Measurements from ENCODE around the gene MAT1A. TPM values are rescaled to one million over a fixed set of nuclear protein-coding genes. Genes with fewer than 3 reads are reported as not detected.
A peak's percentile ranks its signal among the peaks of the same experiment; 100 is the strongest.

Gene MAT1A
- total RNA-seq, 2 donors from 2014 or later, result 0.53 to 0.58 TPM

DNA sequence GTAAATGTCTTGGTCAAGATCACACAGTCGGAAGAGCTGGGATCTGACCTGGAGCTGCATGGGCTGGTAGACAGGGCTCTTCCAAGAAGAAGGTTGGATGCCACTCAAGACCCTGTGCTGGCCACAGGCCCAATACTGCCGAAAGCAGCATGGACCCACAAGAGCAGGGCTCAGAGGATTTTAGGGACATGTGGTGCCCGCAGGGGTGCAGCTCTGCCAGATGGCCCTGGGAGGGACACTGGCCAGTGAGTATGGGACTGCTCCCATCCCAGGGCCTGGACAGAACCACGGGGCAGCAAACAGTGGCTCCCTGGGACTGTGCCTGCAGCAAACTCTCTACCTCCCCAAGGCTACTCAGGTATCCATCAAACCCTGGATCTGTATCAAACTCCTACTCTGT, 12.4 kb downstream of the MAT1A start:
- H3K4me3 Mint-ChIP-seq, result no peak overlapping the region
- Histone ChIP-seq H3K4me1 (ENCODE audit: control insufficient read depth, insufficient read depth, low read length) (peaks cover 5% of the 10 kb centered on the region), H3K9ac (ENCODE audit: extremely low read depth, low read length, poor library complexity, severe bottlenecking) (no peak overlapping the region), H3K9me3 (ENCODE audit: control insufficient read depth, low read length) (no peaks in the 10 kb centered on the region), H3K4me3 (ENCODE audit: low read length) (no peak overlapping the region), H3K27me3 (ENCODE audit: control insufficient read depth, insufficient read depth, low read length, poor library complexity, severe bottlenecking) (no peaks in the 10 kb centered on the region), H3K36me3 (ENCODE audit: control insufficient read depth, insufficient read depth, low read length) (no peaks in the 10 kb centered on the region), H3K27ac (ENCODE audit: low read depth, low read length) (no peak overlapping the region)
- no peaks in the 10 kb centered on the region for H3K27me3 Mint-ChIP-seq (ENCODE audit: insufficient read depth)
- H3K36me3 Mint-ChIP-seq (ENCODE audit: low read depth), result no peaks in the 10 kb centered on the region
- whole genome bisulfite sequencing, 2 experiments (ENCODE audit: insufficient coverage in 1 of 2, insufficient read length in 1 of 2), result 93 to 96% methylated on average over 3 to 4 of the region's 4 CpGs
- DNase-seq, result peak; percentile 15
- TF ChIP-seq, protein P1, sequence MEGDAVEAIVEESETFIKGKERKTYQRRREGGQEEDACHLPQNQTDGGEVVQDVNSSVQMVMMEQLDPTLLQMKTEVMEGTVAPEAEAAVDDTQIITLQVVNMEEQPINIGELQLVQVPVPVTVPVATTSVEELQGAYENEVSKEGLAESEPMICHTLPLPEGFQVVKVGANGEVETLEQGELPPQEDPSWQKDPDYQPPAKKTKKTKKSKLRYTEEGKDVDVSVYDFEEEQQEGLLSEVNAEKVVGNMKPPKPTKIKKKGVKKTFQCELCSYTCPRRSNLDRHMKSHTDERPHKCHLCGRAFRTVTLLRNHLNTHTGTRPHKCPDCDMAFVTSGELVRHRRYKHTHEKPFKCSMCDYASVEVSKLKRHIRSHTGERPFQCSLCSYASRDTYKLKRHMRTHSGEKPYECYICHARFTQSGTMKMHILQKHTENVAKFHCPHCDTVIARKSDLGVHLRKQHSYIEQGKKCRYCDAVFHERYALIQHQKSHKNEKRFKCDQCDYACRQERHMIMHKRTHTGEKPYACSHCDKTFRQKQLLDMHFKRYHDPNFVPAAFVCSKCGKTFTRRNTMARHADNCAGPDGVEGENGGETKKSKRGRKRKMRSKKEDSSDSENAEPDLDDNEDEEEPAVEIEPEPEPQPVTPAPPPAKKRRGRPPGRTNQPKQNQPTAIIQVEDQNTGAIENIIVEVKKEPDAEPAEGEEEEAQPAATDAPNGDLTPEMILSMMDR (conservative IDR thresholded peaks at IDR 0.05), result no peak
- peaks cover 5% of the 10 kb centered on the region for H3K4me1 Mint-ChIP-seq
- no peak overlapping the region for H3K27ac Mint-ChIP-seq
- no peaks in the 10 kb centered on the region for H3K9me3 Mint-ChIP-seq

DNA sequence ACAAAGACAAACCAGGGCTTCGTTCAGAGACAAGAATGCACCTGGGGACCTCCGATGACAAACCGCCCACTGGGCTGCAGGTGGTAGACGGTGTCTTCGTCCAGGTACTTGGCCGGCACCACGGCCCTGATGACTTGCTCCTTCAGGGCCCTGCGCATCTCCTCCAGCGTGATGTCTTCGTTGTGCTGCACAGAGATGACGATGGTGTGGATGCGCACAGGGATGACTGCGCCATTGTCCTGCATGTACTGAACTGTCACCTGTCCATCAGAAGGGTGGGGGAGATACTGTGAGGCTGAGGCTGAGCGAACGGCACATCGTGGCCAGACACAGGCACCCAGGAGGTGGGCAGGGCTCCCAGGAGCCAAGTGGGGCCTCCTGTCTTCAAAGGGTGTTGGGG, 13.1 kb downstream of the MAT1A start:
- H3K27ac ChIP-seq (ENCODE audit: low read depth, low read length), result no peak overlapping the region
- 95 to 96% methylated on average over 16 of the region's 16 CpGs for WGBS, 2 experiments (ENCODE audit: insufficient coverage in 1 of 2, insufficient read length in 1 of 2)
- no peaks in the 10 kb centered on the region for H3K36me3 Mint-ChIP-seq (ENCODE audit: low read depth)

DNA sequence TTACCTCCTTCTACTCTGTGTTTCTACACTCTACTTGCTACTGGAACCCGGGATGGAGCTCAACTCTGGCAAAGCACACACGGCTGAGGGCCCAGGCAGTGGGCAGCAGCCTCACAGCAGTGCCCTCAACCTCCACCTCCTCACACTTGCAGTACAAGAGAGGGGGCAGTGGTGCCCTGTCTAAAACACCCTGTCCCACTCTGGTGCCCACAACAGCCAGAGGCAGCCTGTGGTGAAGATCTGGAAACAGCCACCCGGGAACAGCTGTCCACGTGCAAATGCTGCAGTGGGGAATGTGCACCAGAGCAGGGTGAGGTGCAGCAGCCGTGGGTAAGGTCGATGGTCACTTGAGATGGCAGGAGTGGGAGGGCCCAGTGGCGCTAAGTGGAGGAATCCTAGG, 13.7 kb downstream of the MAT1A start:
- H3K9ac ChIP-seq (ENCODE audit: extremely low read depth, low read length, poor library complexity, severe bottlenecking), result no peak overlapping the region
- whole genome bisulfite sequencing, 2 experiments (ENCODE audit: insufficient coverage in 1 of 2, insufficient read length in 1 of 2), result 90 to 92% methylated on average over 3 to 7 of the region's 7 CpGs
- no peaks in the 10 kb centered on the region for H3K27me3 ChIP-seq (ENCODE audit: control insufficient read depth, insufficient read depth, low read length, poor library complexity, severe bottlenecking)
- peak; percentile 23 for DNase-seq
- H3K4me1 ChIP-seq (ENCODE audit: control insufficient read depth, insufficient read depth, low read length), result peaks cover 5% of the 10 kb centered on the region
- Mint-ChIP-seq H3K4me1 (peaks cover 5% of the 10 kb centered on the region), H3K27me3 (ENCODE audit: insufficient read depth) (no peaks in the 10 kb centered on the region), H3K27ac (no peak overlapping the region), H3K4me3 (no peak overlapping the region), H3K9me3 (no peaks in the 10 kb centered on the region), H3K36me3 (ENCODE audit: low read depth) (no peaks in the 10 kb centered on the region)
- no peaks in the 10 kb centered on the region for H3K9me3 ChIP-seq (ENCODE audit: control insufficient read depth, low read length)
- no peaks in the 10 kb centered on the region for H3K36me3 ChIP-seq (ENCODE audit: control insufficient read depth, insufficient read depth, low read length)
- TF ChIP-seq, protein P1 (conservative IDR thresholded peaks at IDR 0.05), result no peak
- no peak overlapping the region for H3K4me3 ChIP-seq (ENCODE audit: low read length)
- H3K27ac ChIP-seq (ENCODE audit: low read depth, low read length), result no peak overlapping the region

More for the DNA sequence above, 13.1 kb downstream of the MAT1A start:
- Histone ChIP-seq H3K4me3 (ENCODE audit: low read length) (no peak overlapping the region), H3K27me3 (ENCODE audit: control insufficient read depth, insufficient read depth, low read length, poor library complexity, severe bottlenecking) (no peaks in the 10 kb centered on the region), H3K9me3 (ENCODE audit: control insufficient read depth, low read length) (no peaks in the 10 kb centered on the region), H3K4me1 (ENCODE audit: control insufficient read depth, insufficient read depth, low read length) (peaks cover 5% of the 10 kb centered on the region), H3K36me3 (ENCODE audit: control insufficient read depth, insufficient read depth, low read length) (no peaks in the 10 kb centered on the region), H3K9ac (ENCODE audit: extremely low read depth, low read length, poor library complexity, severe bottlenecking) (no peak overlapping the region)
- H3K27ac Mint-ChIP-seq, result no peak overlapping the region
- H3K4me1 Mint-ChIP-seq, result peaks cover 5% of the 10 kb centered on the region
- H3K9me3 Mint-ChIP-seq, result no peaks in the 10 kb centered on the region
- TF ChIP-seq, protein P1 (conservative IDR thresholded peaks at IDR 0.05), result no peak
- no peaks in the 10 kb centered on the region for H3K27me3 Mint-ChIP-seq (ENCODE audit: insufficient read depth)
- DNase-seq, result peak; percentile 20
- H3K4me3 Mint-ChIP-seq, result no peak overlapping the region
